ENCODE results near the gene MTHFS.

DNA sequence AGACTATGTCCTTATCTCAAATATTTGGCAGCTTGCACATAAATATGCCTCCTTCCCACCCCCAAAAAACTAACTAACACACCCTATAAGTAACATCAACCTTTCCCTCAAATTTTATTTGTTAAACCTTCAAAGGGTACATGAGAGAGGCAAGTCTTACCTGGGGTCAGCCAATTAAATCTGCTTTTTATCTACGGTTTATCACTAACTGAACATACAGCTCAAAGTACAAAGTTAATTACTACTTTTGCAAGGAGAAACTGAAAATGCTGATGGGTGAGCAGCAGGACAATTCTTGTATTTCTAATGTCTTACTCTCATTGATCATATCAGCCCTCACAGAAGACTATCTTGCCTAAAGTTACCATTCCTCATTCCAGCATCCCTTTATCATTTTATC, 34.6 kb downstream of the MTHFS start:
- TF ChIP-seq POLR2A (IDR thresholded peaks at IDR 0.05): no peak
- TF ChIP-seq, protein P1, sequence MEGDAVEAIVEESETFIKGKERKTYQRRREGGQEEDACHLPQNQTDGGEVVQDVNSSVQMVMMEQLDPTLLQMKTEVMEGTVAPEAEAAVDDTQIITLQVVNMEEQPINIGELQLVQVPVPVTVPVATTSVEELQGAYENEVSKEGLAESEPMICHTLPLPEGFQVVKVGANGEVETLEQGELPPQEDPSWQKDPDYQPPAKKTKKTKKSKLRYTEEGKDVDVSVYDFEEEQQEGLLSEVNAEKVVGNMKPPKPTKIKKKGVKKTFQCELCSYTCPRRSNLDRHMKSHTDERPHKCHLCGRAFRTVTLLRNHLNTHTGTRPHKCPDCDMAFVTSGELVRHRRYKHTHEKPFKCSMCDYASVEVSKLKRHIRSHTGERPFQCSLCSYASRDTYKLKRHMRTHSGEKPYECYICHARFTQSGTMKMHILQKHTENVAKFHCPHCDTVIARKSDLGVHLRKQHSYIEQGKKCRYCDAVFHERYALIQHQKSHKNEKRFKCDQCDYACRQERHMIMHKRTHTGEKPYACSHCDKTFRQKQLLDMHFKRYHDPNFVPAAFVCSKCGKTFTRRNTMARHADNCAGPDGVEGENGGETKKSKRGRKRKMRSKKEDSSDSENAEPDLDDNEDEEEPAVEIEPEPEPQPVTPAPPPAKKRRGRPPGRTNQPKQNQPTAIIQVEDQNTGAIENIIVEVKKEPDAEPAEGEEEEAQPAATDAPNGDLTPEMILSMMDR (IDR thresholded peaks at IDR 0.05 in 8 of 11, conservative IDR thresholded peaks at IDR 0.05 in 3 of 11): no peak

All from spleen (tissue), 7 donors.